ENCODE data around the gene DNAJB12.
A peak's percentile ranks its signal among the peaks of the same experiment; 100 is the strongest.
"Not testable (repeated sequence)": the region's sequence is repeated elsewhere in the genome, so short reads cannot be mapped to it uniquely, and the experiment has no call there.

Gene DNAJB12

DNA sequence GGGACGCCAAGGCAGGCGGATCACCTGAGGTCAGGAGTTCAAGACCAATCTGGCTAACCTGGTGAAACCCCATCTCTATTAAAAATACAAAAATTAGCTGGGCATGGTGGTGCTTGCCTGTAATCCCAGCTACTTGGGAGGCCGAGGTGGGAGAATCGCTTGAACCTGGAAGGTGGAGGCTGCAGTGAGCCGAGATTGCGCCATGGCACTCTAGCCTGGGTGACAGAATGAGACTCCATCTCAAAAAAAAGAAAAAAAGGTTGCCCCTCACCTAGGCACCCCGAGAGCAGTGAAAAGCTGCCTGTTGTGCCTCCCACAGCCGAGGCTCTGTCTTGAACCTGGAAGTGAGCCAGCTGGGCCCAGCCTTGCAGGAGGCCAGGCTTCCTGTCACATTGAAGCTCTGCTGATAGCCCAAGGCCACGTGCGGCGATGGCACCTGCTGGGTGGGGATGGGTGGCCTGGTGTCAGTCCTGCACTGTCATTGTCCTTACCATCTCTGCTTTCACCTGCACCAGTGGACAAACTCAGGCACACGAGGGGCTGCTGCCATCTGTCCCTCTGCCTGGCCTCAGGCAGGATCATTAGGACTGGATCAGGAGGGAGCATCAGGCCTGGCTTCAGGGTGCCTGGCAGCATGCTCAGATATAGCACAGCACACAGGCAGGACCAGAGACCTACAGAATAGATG, 37.8 kb downstream of the DNAJB12 start:
- DNase-seq (ENCODE audit: low read depth): peak; percentile 58

- DNase-seq (ENCODE audit: low read depth): no peak
Observed at GRCh38 chr10:72316386-72316700, 38.4 kb downstream of the DNAJB12 start.

GRCh38 chr10:72315611-72316385, 38.9 kb downstream of the DNAJB12 start:
- DNase-seq (ENCODE audit: low read depth): no peak

GRCh38 chr10:72315054-72315453, 39.7 kb downstream of the DNAJB12 start:
- DNase-seq (ENCODE audit: low read depth): no peak

GRCh38 chr10:72314263-72314662, 40.5 kb downstream of the DNAJB12 start:
- DNase-seq (ENCODE audit: low read depth): no peak

- no peak for DNase-seq (ENCODE audit: low read depth)
Observed at GRCh38 chr10:72312865-72313391, 41.8 kb downstream of the DNAJB12 start.

DNA sequence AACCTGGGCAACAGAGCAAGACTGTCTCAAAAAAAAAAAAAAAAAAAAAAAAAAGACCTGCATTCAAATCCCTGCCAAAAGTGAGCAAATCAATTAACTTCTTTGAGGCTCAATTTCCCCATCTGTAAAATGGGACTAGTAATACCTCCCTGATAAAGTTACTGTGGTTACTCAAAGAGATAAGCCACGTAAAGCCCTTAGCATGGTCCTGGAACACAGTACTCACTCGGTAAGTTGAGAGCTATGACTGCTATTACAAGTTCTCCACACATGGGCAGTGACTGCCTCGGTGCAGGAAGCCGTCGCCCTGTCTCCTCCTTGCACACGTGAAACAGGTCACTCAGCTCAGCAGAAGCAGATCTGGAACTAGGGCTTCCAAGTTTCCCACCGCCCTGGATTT, 43.1 kb downstream of the DNAJB12 start:
- no peak for DNase-seq (ENCODE audit: low read depth)

- no peak for DNase-seq (ENCODE audit: low read depth)
Observed at GRCh38 chr10:72310636-72311035, 44.1 kb downstream of the DNAJB12 start.

DNA sequence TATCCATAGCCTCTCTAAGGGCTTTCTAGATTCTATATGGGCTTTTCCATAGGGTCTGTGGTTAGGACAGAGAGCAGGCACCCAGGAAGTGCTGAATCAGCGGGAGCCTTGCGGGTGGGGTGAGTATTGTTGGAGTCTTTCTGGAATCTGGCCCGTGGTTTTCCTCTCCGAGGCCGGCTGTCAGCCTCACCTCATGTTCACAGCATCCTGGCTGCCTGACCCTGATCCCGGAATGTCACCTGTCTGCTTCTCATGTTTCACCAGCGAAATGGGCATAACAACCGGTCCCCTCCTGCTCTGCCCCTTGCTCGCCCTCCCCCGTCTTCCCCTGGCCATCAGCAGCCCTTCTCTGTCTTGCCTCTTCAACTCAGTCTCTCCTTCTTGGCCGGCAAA, 44.5 kb downstream of the DNAJB12 start:
- DNase-seq (ENCODE audit: low read depth): no peak

GRCh38 chr10:72309290-72310240, 45.2 kb downstream of the DNAJB12 start:
- DNase-seq (ENCODE audit: low read depth): no peak

- no peak for DNase-seq (ENCODE audit: low read depth)
Observed at GRCh38 chr10:72308320-72308987, 46.3 kb downstream of the DNAJB12 start.

DNA sequence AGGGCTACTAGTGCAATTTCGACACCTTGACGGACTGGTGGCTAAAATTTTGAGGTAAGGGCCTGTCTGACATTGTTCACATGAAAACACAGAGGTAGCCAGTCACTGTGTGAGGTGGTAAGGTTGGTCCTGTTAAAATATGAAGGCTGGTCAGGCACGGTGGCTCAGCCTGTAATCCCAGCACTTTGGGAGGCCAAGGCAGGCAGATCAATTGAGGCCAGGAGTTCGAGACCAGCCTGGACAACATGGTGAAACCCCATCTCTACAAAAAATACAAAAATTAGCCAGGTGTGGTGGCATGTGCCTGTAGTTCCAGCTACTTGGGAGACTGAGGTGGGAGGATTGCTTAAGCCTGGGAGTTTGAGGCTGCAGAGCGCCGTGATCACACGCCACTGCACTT, 47.0 kb downstream of the DNAJB12 start:
- not testable (repeated sequence) for DNase-seq (ENCODE audit: low read depth)

GRCh38 chr10:72306215-72306760, 48.4 kb downstream of the DNAJB12 start:
- no peak for DNase-seq (ENCODE audit: low read depth)

DNA sequence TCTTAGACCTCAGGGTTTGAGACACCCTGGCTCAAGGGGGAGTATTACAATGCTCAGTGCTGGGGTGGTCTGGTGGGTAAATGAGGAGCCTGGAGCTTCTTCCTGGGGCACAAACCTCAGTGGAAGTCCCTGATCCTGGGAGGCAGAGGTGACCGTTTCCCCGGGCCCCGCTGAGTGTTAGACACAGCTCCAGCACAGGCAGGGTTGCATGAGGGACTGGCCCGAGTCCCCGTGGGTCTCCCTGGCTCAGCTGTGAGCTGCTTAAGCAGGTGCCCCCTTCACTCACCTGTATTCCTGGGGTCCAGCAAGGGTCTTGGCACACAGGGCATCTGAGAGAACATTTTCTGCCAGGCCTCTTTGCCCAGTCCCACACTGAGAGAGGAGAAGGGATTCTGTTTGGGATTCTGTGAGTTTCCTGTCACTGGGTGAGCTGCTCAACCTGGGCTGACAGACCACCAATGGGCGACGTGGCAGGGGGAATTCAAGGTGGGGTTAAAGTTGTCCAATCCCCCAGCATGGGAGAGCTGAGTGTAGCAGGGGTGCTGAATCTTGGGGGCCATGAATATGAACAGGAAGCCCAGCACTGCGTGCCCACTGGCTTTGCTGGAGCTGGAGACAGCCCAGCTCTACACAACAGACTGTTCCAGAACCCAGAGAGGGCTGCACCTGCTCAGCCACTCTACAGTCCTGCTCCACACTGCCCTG, 51.1 kb downstream of the DNAJB12 start:
- DNase-seq (ENCODE audit: low read depth): no peak

- DNase-seq (ENCODE audit: low read depth): no peak
Observed at GRCh38 chr10:72298592-72299519, 55.9 kb downstream of the DNAJB12 start.

DNA sequence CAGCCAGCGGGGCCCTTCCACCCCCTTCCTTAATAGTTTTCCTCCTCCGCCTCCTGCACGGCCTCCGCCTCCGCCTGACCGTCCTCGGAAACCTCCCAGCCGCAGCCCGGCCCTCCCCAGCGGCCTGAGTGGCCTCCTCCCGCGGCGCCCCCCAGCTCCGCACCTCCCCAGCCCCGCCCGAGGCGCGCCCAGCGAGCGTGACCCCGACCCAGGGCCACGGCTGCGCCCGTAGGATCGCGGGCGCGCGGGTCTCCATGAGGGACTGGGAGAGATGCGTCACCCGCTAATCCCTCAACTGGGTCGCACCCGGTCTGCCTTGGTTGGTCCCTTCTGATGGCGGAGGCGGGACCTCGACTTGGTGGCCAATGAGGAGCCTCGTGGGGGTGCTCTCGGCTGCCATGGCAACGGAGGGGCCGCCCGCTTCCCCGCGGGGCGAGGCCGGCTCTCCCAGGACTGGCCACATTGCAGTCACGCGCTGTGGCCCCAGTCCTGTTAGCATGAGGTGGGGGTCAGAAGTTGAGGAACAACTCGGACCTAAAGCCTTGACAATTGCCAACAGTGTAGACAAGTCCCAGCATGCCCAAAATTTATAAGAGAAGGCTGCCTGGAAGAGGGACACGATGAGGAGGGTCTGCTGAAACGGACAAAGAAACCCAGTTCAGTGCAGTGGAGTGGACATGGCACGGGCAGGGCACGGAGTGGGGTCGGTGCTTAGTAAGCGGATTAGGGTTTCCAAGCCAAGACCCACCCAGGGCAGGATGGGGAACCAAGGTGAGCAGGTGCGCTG, 56.7 kb downstream of the DNAJB12 start:
- peak; percentile 76 for DNase-seq (ENCODE audit: low read depth)

GRCh38 chr10:72297281-72297804, 57.4 kb downstream of the DNAJB12 start:
- peak; percentile 93 for DNase-seq (ENCODE audit: low read depth)

GRCh38 chr10:72296829-72297280, 57.9 kb downstream of the DNAJB12 start:
- DNase-seq (ENCODE audit: low read depth): not testable (repeated sequence)

Data from activated T-helper 1 cell treated with Interleukin-2 at 50 U/mL for 16 hours (primary cell).